Stromal cell of bone marrow (primary cell): ENCODE results near the gene SUN5.

ENCODE experiments used
- DNase-seq: peaks from one replicate; pipeline ENCODE4 v3.0.0-alpha.2; 2012; ENCODE audit warnings: low read depth

Gene SUN5

GRCh38 chr20:33014336-33015113, 10.3 kb upstream of the SUN5 start:
- no peak for DNase-seq

GRCh38 chr20:33013701-33014326, 9.6 kb upstream of the SUN5 start:
- DNase-seq, result no peak

- no peak for DNase-seq
These were observed 8.3 kb upstream of the SUN5 start for GRCh38 chr20:33012327-33013189.

DNA sequence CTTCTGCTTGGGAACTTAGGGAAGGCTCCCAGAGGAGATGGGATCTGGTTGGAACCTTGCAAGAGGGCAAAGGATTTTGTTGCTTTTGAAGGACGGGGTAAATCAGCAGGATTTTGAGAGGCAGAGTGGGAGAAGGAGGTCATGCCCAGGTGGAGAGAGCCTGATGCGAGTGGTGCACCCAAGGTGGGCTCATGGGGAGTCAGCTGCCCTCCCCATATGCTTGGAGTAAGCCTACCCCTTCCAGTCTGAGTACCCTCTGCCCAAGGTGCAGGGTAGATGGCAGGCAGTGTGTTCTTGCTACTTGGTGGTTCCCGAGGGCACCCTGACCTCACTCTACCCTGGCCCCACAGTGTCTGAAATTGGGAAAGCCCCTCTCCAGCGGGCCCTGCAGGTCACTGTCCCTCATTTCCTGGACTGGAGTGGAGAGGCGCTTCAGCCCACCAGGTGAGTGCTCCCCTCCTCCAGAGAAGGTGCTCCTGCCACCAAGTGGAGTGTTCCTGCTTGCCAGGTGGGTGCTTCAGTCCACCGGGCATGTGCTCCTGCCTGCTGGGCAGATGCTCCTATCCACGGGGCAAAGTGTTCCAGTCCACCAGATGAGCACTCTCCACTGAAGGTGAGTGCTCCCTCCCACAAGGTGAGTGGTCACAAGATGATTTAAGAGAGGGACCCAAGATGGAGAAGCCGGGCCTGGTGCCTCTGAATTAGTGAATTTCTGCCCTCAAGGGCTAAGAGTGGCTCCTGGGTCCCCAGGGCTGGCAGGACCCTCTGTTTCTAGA, 6.6 kb upstream of the SUN5 start:
- DNase-seq, result no peak

GRCh38 chr20:33010133-33010504, 5.9 kb upstream of the SUN5 start:
- no peak for DNase-seq

DNA sequence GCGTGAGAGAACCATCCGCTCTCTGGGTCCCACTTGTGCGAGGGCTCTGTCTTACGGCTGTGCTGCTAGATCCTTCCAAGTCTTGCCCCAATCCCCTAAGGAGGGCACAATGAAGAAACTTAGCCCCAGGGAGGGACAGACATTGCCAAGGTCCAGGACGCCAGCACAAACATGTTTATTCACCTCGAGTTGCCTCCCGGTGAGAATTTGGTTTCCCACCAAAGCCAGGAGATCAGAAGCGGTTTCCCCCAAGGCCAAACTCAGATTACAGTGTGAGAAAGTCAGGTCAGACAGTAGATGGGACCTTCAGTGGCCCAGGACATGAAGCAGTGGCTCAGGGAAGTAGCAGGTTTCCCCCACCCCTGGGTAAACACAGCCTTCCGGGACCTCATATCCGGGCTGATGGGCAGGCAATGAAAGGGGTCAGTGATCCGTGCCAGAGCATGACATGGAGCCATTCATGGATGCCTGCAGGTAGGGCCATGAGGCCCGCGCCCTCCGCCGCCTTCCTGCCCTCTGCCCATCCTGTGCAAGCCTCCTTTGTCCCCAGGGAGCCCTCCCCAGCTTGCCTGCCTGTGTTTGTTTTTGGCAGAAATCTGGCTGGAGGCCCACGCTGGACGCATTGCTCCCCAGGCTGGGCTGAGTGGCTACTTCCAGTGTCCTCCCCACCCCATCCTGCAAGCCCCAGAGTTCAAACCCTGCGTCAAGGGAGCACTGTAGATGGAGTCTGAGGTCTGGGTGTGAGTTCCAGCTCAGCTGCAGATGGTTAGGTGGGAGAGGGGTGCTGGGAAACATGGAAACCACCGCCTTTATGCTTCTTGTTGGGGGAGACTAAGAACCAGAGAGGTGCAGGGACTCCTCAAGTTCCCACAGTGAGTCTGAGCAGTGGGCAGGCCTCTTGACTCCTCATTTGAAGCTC, 5.2 kb upstream of the SUN5 start:
- no peak for DNase-seq

GRCh38 chr20:33008336-33009213, 4.3 kb upstream of the SUN5 start:
- DNase-seq, result no peak

GRCh38 chr20:33007376-33008335, 3.4 kb upstream of the SUN5 start, which contains the start of gene BPIFB2:
TSS of gene BPIFB2 (plus strand) at chr20:33007704. CDS start at chr20:33008575, 871 bp downstream.
- no peak for DNase-seq

GRCh38 chr20:33006776-33007375, 2.6 kb upstream of the SUN5 start:
- DNase-seq, result no peak

GRCh38 chr20:33005908-33006775, 1.9 kb upstream of the SUN5 start:
- DNase-seq, result no peak

DNA sequence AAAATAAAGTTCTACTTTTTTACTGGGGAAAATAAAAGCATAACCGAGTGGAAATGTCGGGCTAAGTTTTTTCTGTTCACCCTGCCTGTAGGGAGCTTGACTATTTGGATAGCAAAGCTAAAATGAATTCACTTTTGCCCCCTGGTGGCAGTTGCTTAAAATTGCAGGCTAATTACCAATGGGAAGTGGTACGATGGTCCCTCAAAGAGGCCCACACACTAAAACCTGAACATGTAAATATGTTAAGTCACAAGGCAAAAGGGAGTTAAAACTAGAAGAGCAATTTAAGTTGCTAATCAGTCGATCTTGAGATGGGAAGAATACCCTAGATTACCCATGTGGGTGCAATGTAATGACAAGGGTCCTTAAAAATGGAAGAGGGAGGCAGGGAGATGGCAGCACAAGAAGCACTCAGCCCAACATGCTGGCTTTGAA, 916 bp upstream of the SUN5 start:
- DNase-seq, result no peak

DNA sequence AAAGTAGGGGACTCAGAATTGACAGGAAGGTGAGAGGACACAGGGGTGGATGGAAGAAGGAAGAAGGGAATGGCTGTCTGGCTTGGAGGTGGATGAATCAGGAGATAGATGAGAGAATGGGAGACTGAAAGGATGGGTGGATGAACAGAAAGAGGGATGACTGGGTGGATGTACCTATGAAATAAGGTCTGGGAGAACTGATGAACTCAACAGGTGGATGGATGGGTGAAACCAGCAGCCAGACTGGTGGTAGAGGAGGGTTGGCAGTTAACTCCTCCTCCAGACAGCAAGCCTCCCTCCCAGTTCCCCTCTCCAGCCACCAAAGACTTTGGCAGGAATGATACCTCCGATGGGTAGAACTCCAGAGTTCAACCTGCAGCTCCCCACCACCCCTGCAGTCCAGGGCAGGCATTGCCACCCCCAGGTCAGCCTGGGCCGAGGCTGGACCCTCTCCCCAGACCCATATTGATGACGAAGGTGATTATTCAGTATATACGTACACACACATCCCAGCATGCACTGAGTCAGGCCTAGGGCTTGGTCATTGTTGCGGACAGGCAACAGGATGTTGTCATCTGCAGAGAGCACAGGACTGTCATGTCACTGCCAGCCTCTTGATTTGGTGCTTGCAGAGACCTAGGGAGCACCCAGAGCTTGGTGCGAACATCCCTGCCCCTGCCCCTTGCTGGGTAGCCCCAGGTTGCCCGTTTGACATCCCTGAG, 2.0 kb downstream of the SUN5 start:
- no peak for DNase-seq

DNA sequence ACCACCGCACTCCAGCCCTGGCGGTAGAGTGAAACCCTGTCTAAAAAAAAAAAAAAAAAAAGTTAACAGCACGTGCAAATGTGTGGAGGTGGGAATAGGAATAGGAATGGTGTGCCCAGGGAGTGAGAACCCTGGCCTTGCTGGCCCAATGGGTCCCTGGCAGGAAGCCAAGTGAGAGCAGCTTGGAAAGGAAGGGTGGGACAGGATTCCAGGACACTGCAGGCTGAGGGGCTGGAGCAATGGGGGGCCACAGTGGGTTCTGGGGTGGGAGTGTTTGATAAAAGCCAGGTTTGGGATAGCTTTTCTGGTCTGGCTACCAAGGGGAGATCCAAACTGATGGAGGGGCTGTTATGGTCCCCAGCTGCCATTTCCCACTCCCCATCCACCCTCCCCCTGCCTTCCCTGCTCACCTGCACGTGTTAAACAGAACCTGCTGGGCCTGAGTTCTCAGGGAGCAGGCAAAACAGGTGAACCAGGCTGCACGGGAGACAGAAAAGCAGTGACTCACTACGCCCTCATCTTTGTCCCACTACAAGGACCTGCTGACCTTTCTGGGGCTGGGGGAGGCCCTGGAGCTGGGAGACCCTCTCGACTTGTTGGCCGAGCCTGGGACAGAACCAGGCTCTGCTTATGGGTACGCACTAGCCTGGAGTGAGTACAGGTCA, 3.3 kb downstream of the SUN5 start:
- DNase-seq, result no peak

DNA sequence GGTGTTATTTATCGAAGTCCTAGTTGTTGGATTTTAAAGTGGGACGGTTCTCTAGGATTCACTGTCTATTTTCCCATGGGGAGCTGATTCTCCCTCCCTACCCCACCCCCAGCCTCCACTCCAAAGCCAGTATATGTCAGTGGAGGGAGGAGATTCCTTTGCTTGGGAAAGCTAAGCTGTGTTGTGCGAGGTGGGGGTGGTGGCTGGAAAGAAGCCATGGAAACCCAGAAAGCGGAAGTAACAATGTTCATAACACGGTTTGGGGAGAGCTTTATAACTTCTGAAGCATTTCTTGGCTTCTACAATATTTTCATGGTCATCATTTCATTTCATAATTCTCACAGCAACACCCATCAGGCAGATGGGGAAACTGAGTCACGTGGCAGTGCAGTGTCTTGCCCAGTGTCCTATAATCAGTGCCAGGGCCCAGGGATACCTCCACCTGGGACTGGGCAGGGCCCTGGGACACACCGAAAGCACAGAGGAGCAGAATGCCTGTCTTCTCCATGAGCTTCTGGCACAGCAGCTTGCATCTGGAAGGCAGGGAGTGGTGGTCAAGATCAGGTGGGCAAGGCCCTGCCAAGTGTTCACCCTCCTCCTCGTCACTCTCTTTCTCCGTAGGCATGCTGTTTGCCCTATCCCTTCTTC, 4.5 kb downstream of the SUN5 start:
- no peak for DNase-seq

DNA sequence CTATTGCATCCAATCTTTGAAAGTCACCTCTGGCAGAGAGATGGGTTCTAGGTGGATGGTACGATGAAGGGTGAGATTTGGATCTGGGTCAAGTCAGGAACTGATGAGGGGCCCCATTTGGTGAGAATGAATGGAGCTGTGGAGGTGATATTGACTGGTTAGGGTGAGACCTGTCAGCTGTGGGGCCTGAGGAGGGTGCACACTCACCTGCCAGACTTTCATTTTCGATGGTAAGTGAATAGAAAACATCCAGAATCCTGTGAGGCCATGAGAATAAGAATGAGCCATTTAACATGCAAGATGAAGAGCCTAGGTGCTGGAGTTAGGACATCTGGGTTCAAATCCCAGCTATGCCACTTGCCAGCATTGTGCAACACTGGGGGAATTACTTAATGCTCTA, 6.8 kb downstream of the SUN5 start:
- DNase-seq, result no peak
